H1 (cell line): Measurements from ENCODE around the gene PWP1. TPM values are rescaled to one million over a fixed set of nuclear protein-coding genes. Genes with fewer than 3 reads are reported as not detected.

Experiments
- CREB1 ChIP-seq: IDR thresholded peaks from 2 replicates; pipeline ENCODE4 v1.6.1; 2012; ENCODE audit warnings: inconsistent platforms
- FOSL1 ChIP-seq: IDR thresholded peaks from 2 replicates; pipeline ENCODE4 v1.6.1; 2011; ENCODE audit warnings: mild to moderate bottlenecking, low read depth, low read length, moderate library complexity; ENCODE audit not compliant: insufficient read depth
- GTF2F1 ChIP-seq: IDR thresholded peaks from 2 replicates; pipeline ENCODE4 v1.6.1; 2012; ENCODE audit warnings: low read depth, low read length, improper control_type of control experiment, borderline replicate concordance
- JUND ChIP-seq: IDR thresholded peaks from 2 replicates; pipeline ENCODE4 v1.6.1; 2011; ENCODE audit warnings: mild to moderate bottlenecking, improper control_type of control experiment, low read length
- POLR2A ChIP-seq, 2 experiments: IDR thresholded peaks; 1 replicate in 1 of 2; 2 replicates in 1 of 2; pipeline ENCODE4 v1.6.1; 2011; ENCODE audit warnings: low read depth in 2 of 2, low read length in 2 of 2, mild to moderate bottlenecking in 2 of 2; ENCODE audit errors: control extremely low read depth in 1 of 2
- POU5F1 ChIP-seq: IDR thresholded peaks from 2 replicates; pipeline ENCODE4 v1.6.1; 2011; ENCODE audit warnings: low read depth, mild to moderate bottlenecking, low read length, moderate library complexity
- RAD21 ChIP-seq, 2 experiments: IDR thresholded peaks in 1 of 2; conservative IDR thresholded peaks in 1 of 2; 2 replicates each; pipeline ENCODE4 v1.6.1; 2011; ENCODE audit warnings: low read depth in 2 of 2, low read length in 2 of 2, improper control_type of control experiment in 1 of 2, inconsistent platforms in 1 of 2, mild to moderate bottlenecking in 1 of 2, moderate library complexity in 1 of 2
- RNF2 ChIP-seq: fragments of 200-900, 300-1000 bp; sonication (generic); IDR thresholded peaks from 2 replicates; pipeline ENCODE4 v1.7.1; 2016; ENCODE audit warnings: borderline replicate concordance, low read depth, mild to moderate bottlenecking, antibody characterized with exemption, low read length; ENCODE audit not compliant: poor library complexity, severe bottlenecking; ENCODE audit errors: missing control alignments
- TCF12 ChIP-seq: IDR thresholded peaks from 2 replicates; pipeline ENCODE4 v1.6.1; 2011; ENCODE audit warnings: low read depth, mild to moderate bottlenecking, low read length
- YY1 ChIP-seq: IDR thresholded peaks from 2 replicates; pipeline ENCODE4 v1.6.1; 2011; ENCODE audit warnings: low read depth, mild to moderate bottlenecking, low read length
- polyA plus RNA-seq, 7 experiments: library from polyadenylated mRNA; depleted of rRNA in 3 of 7; stranded (reverse) in 5 of 7; unstranded in 2 of 7; fragments of >200 nt in 5 of 7; fragments of 200-250 nt in 2 of 7; gene quantifications; 1 replicate in 5 of 7; 2 replicates in 1 of 7; 4 replicates in 1 of 7; pipeline versions ENCODE4 v1.2.1 to v1.2.3, GENCODE V29; 2011 to 2013; ENCODE audit warnings: missing spikeins in 2 of 7, mixed read lengths in 2 of 7
- total RNA-seq: library from RNA; stranded (reverse); fragmentation: NEBNext Ultra II Directional; extraction: Animal tissue kit (Norgen Biotek cat#: 25700); gene quantifications from 2 replicates; pipeline ENCODE4 v1.2.1, GENCODE V29; 2021
- TF ChIP-seq, protein P1 (sequence below): fragments of 300-600 bp; sonication (generic); IDR thresholded peaks from 2 replicates; pipeline ENCODE4 v1.7.1; 2012; ENCODE audit warnings: low read length, moderate library complexity, mild to moderate bottlenecking, inconsistent platforms; ENCODE audit not compliant: insufficient replicate concordance

The PWP1 gene
- total and polyA plus RNA-seq, 2 of the 8 experiments (the other 6 are each of a cell fraction or from before 2014, with no cell fraction given): 57.8 to 78.5 TPM

DNA sequence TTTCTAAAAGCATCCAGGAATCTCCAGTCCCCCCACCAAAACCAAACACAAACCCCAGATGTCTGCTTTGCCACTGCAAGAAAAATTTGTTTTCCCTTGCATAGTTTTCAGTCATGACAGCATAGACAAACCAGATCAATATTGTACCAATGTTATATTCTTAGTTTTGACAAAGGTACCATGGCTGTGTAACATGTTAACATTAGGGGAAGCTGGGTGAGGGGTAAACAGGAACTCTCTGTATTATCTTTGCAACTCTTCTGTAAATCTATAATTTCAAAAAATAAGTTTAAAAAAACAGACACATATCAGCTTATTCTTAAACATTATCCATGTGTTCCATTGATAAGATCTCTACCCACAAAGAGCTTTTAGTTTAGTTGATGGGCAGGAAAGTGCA, 44.4 kb upstream of the PWP1 start (continued):
- TF ChIP-seq, protein P1, sequence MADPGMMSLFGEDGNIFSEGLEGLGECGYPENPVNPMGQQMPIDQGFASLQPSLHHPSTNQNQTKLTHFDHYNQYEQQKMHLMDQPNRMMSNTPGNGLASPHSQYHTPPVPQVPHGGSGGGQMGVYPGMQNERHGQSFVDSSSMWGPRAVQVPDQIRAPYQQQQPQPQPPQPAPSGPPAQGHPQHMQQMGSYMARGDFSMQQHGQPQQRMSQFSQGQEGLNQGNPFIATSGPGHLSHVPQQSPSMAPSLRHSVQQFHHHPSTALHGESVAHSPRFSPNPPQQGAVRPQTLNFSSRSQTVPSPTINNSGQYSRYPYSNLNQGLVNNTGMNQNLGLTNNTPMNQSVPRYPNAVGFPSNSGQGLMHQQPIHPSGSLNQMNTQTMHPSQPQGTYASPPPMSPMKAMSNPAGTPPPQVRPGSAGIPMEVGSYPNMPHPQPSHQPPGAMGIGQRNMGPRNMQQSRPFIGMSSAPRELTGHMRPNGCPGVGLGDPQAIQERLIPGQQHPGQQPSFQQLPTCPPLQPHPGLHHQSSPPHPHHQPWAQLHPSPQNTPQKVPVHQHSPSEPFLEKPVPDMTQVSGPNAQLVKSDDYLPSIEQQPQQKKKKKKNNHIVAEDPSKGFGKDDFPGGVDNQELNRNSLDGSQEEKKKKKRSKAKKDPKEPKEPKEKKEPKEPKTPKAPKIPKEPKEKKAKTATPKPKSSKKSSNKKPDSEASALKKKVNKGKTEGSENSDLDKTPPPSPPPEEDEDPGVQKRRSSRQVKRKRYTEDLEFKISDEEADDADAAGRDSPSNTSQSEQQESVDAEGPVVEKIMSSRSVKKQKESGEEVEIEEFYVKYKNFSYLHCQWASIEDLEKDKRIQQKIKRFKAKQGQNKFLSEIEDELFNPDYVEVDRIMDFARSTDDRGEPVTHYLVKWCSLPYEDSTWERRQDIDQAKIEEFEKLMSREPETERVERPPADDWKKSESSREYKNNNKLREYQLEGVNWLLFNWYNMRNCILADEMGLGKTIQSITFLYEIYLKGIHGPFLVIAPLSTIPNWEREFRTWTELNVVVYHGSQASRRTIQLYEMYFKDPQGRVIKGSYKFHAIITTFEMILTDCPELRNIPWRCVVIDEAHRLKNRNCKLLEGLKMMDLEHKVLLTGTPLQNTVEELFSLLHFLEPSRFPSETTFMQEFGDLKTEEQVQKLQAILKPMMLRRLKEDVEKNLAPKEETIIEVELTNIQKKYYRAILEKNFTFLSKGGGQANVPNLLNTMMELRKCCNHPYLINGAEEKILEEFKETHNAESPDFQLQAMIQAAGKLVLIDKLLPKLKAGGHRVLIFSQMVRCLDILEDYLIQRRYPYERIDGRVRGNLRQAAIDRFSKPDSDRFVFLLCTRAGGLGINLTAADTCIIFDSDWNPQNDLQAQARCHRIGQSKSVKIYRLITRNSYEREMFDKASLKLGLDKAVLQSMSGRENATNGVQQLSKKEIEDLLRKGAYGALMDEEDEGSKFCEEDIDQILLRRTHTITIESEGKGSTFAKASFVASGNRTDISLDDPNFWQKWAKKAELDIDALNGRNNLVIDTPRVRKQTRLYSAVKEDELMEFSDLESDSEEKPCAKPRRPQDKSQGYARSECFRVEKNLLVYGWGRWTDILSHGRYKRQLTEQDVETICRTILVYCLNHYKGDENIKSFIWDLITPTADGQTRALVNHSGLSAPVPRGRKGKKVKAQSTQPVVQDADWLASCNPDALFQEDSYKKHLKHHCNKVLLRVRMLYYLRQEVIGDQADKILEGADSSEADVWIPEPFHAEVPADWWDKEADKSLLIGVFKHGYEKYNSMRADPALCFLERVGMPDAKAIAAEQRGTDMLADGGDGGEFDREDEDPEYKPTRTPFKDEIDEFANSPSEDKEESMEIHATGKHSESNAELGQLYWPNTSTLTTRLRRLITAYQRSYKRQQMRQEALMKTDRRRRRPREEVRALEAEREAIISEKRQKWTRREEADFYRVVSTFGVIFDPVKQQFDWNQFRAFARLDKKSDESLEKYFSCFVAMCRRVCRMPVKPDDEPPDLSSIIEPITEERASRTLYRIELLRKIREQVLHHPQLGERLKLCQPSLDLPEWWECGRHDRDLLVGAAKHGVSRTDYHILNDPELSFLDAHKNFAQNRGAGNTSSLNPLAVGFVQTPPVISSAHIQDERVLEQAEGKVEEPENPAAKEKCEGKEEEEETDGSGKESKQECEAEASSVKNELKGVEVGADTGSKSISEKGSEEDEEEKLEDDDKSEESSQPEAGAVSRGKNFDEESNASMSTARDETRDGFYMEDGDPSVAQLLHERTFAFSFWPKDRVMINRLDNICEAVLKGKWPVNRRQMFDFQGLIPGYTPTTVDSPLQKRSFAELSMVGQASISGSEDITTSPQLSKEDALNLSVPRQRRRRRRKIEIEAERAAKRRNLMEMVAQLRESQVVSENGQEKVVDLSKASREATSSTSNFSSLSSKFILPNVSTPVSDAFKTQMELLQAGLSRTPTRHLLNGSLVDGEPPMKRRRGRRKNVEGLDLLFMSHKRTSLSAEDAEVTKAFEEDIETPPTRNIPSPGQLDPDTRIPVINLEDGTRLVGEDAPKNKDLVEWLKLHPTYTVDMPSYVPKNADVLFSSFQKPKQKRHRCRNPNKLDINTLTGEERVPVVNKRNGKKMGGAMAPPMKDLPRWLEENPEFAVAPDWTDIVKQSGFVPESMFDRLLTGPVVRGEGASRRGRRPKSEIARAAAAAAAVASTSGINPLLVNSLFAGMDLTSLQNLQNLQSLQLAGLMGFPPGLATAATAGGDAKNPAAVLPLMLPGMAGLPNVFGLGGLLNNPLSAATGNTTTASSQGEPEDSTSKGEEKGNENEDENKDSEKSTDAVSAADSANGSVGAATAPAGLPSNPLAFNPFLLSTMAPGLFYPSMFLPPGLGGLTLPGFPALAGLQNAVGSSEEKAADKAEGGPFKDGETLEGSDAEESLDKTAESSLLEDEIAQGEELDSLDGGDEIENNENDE: no peak
- TF ChIP-seq JUND (no peak), RNF2 (no peak), POLR2A (IDR thresholded peaks at IDR 0.05; ENCODE audit: control extremely low read depth in 1 of 2, low read depth in 2 of 2, low read length in 2 of 2) (no peak), GTF2F1 (no peak), YY1 (no peak), POU5F1 (no peak), FOSL1 (no peak), TCF12 (no peak), RAD21 (IDR thresholded peaks at IDR 0.05 in 1 of 2, conservative IDR thresholded peaks at IDR 0.05 in 1 of 2; ENCODE audit: low read depth in 2 of 2, low read length in 2 of 2) (no peak), CREB1 (no peak)
